Measurements from ENCODE around the gene ATF7.

Gene ATF7

DNA sequence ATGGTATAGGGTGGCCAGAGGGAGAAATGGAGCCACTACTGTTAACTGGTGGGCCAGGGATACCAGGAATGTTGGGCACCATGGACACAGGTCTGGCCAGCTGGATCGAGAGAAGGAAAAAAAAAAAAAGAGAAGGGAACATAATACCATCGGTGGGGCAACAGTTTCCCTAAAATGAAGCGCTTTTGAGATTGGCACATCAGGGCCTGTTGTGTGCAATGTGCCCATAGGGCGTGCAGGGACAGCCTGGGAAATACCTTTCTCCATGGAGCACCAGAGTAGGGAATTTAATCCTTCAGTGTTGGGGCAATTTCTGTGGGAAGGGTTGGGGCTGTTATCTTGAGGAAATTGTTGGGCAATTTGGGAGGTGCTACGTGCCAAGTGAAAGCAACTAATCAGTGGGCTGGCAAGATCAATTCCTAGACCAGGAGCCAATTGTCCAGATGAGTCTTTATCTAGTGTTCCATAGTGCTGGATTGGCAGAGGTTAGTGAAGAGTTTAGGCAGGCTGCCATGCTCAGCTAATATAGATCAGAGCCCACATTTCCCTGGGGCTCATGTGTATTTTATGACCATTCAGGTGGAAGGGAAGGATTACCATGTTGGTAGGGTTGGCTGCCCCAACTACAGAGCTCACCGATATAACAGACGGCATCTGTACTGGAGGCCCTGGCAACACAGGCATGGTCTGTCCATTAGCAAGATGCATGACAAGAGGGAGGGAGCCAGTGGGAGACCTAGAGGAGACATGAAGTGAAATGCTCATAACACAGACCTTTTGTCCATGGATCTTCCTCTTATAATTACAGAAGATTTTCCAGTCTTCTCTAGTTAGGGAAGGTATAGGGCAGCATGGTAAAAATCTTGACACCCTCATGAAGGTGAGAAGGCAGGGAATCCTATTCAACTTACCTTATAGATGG is 93.4 kb downstream of the ATF7 start:
- Histone ChIP-seq H3K79me2 (ENCODE audit: insufficient read depth, low read length) (no peaks in the 10 kb centered on the region), H3K36me3 (ENCODE audit: insufficient read depth, low read length) (peaks cover 54% of the 10 kb centered on the region)

DNA sequence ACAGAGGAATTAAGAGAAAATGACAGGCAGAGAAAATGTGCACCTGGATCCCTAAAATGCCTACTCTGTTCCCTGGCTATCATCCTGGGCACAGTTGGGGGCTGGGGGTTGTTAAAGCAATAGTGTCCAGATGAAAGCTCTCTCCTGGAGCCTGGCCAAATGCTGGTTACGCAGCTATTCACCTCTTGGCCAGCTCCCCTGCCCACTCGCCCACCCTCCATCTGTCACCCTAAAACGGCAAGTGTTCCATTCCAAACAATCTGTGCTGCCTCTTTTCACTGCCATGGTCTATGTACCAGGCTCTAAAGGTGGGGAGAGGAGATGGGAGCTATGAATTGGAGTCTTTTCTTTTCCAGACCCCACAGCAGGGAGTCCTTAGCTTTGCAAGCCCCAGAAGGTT is 94.2 kb downstream of the ATF7 start:
- TF ChIP-seq, protein P1, sequence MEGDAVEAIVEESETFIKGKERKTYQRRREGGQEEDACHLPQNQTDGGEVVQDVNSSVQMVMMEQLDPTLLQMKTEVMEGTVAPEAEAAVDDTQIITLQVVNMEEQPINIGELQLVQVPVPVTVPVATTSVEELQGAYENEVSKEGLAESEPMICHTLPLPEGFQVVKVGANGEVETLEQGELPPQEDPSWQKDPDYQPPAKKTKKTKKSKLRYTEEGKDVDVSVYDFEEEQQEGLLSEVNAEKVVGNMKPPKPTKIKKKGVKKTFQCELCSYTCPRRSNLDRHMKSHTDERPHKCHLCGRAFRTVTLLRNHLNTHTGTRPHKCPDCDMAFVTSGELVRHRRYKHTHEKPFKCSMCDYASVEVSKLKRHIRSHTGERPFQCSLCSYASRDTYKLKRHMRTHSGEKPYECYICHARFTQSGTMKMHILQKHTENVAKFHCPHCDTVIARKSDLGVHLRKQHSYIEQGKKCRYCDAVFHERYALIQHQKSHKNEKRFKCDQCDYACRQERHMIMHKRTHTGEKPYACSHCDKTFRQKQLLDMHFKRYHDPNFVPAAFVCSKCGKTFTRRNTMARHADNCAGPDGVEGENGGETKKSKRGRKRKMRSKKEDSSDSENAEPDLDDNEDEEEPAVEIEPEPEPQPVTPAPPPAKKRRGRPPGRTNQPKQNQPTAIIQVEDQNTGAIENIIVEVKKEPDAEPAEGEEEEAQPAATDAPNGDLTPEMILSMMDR (IDR thresholded peaks at IDR 0.05; ENCODE audit: low read length): no peak
- TF ChIP-seq EZH2 (IDR thresholded peaks at IDR 0.05; ENCODE audit: borderline replicate concordance, low read length): no peak
- Histone ChIP-seq H3K4me1 (ENCODE audit: insufficient read depth, low read length, severe bottlenecking) (no peaks in the 10 kb centered on the region), H2AFZ (ENCODE audit: low read length) (no peak overlapping the region), H3K36me3 (ENCODE audit: insufficient read depth, low read length) (peaks cover 54% of the 10 kb centered on the region), H3K4me2 (ENCODE audit: low read length) (no peak overlapping the region), H3K27ac (ENCODE audit: low read depth, low read length, poor library complexity, severe bottlenecking) (no peak overlapping the region), H3K9ac (ENCODE audit: low read length) (no peak overlapping the region), H4K20me1 (ENCODE audit: insufficient read depth, low read length) (no peaks in the 10 kb centered on the region), H3F3A (ENCODE audit: insufficient read depth, low read length) (no peaks in the 10 kb centered on the region), H3K9me3 (ENCODE audit: low read length) (no peaks in the 10 kb centered on the region), H3K79me2 (ENCODE audit: insufficient read depth, low read length) (no peaks in the 10 kb centered on the region), H3K27me3 (ENCODE audit: insufficient read depth, low read length) (no peaks in the 10 kb centered on the region), H3K9me2 (ENCODE audit: low read depth, low read length) (no peaks in the 10 kb centered on the region), H3K4me3 (ENCODE audit: low read depth, low read length, poor library complexity, severe bottlenecking) (no peak overlapping the region)

More for the DNA sequence above, 93.4 kb downstream of the ATF7 start:
- Histone ChIP-seq H3K4me1 (ENCODE audit: insufficient read depth, low read length, severe bottlenecking) (no peaks in the 10 kb centered on the region), H3K9me3 (ENCODE audit: low read length) (no peaks in the 10 kb centered on the region), H3K9me2 (ENCODE audit: low read depth, low read length) (no peaks in the 10 kb centered on the region), H3K27me3 (ENCODE audit: insufficient read depth, low read length) (no peaks in the 10 kb centered on the region), H3K4me3 (ENCODE audit: low read depth, low read length, poor library complexity, severe bottlenecking) (no peak overlapping the region), H4K20me1 (ENCODE audit: insufficient read depth, low read length) (no peaks in the 10 kb centered on the region), H3K27ac (ENCODE audit: low read depth, low read length, poor library complexity, severe bottlenecking) (no peak overlapping the region), H2AFZ (ENCODE audit: low read length) (no peak overlapping the region), H3K4me2 (ENCODE audit: low read length) (no peak overlapping the region), H3K9ac (ENCODE audit: low read length) (no peak overlapping the region), H3F3A (ENCODE audit: insufficient read depth, low read length) (no peaks in the 10 kb centered on the region)
- TF ChIP-seq, protein P1 (IDR thresholded peaks at IDR 0.05; ENCODE audit: low read length): no peak
- TF ChIP-seq EZH2 (IDR thresholded peaks at IDR 0.05; ENCODE audit: borderline replicate concordance, low read length): no peak

DNA sequence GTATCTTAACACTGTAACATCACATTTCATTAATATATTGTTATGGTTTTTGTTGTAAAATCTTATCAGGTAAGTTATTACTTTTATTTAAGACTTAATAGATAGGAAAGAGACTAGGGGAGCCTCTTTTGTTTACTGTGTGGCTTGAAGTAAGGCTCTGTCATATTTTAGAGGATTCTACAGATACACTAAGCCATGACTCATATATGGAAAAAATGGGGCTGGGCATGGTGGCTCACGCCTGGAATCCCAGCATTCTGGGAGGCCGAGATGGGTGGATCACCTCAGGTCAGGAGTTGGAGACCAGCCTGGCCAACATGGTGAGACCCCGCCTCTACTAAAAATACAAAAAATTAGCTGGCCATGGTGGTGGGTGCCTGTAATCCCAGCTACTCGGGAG is 95.3 kb downstream of the ATF7 start:
- TF ChIP-seq, protein P1 (IDR thresholded peaks at IDR 0.05; ENCODE audit: low read length): no peak
- TF ChIP-seq EZH2 (IDR thresholded peaks at IDR 0.05; ENCODE audit: borderline replicate concordance, low read length): no peak
- no peaks in the 10 kb centered on the region for H3K4me1 ChIP-seq (ENCODE audit: insufficient read depth, low read length, severe bottlenecking)
- H3K4me2 ChIP-seq (ENCODE audit: low read length): no peak overlapping the region
- no peaks in the 10 kb centered on the region for H3K9me3 ChIP-seq (ENCODE audit: low read length)
- no peak overlapping the region for H2AFZ ChIP-seq (ENCODE audit: low read length)
- peaks cover 53% of the 10 kb centered on the region for H3K36me3 ChIP-seq (ENCODE audit: insufficient read depth, low read length)
- H3F3A ChIP-seq (ENCODE audit: insufficient read depth, low read length): no peaks in the 10 kb centered on the region
- H3K27me3 ChIP-seq (ENCODE audit: insufficient read depth, low read length): no peaks in the 10 kb centered on the region
- H3K27ac ChIP-seq (ENCODE audit: low read depth, low read length, poor library complexity, severe bottlenecking): no peak overlapping the region
- no peak overlapping the region for H3K4me3 ChIP-seq (ENCODE audit: low read depth, low read length, poor library complexity, severe bottlenecking)
- H4K20me1 ChIP-seq (ENCODE audit: insufficient read depth, low read length): no peaks in the 10 kb centered on the region
- no peak overlapping the region for H3K9ac ChIP-seq (ENCODE audit: low read length)
- H3K79me2 ChIP-seq (ENCODE audit: insufficient read depth, low read length): no peaks in the 10 kb centered on the region
- no peaks in the 10 kb centered on the region for H3K9me2 ChIP-seq (ENCODE audit: low read depth, low read length)
